AG09309 (cell line): ENCODE data around the gene PAFAH1B1.

Source experiments
- DNase-seq: peaks from one replicate; pipeline ENCODE4 v3.0.0-alpha.2; 2010; ENCODE audit warnings: low read depth
- H3K4me3 ChIP-seq: 2 replicates; pipeline ENCODE4 v1.5.1; 2011; ENCODE audit warnings: mild to moderate bottlenecking, low read depth, low read length, moderate library complexity; ENCODE audit not compliant: control insufficient read depth
- CTCF ChIP-seq: IDR thresholded peaks from 2 replicates; pipeline ENCODE4 v1.5.1; 2011; ENCODE audit warnings: mild to moderate bottlenecking, low read depth, low read length, inconsistent platforms; ENCODE audit not compliant: insufficient read depth, control insufficient read depth; ENCODE audit errors: missing control alignments

The PAFAH1B1 gene

GRCh38 chr17:2723997-2724783 is 130.7 kb downstream of the PAFAH1B1 start:
- TF ChIP-seq CTCF = no peak
- DNase-seq = no peak
- H3K4me3 ChIP-seq = no peak overlapping the region

- DNase-seq = no peak
- TF ChIP-seq CTCF = no peak
- no peak overlapping the region for H3K4me3 ChIP-seq
These were observed 131.3 kb downstream of the PAFAH1B1 start for GRCh38 chr17:2724784-2725164.

GRCh38 chr17:2730764-2731353 is 137.4 kb downstream of the PAFAH1B1 start:
- TF ChIP-seq CTCF = no peak

GRCh38 chr17:2731807-2732206 is 138.4 kb downstream of the PAFAH1B1 start:
- TF ChIP-seq CTCF = no peak
- no peak overlapping the region for H3K4me3 ChIP-seq
- no peak for DNase-seq

More at GRCh38 chr17:2730764-2731353, 137.4 kb downstream of the PAFAH1B1 start:
- DNase-seq = no peak
- no peak overlapping the region for H3K4me3 ChIP-seq

GRCh38 chr17:2734939-2735338 is 141.5 kb downstream of the PAFAH1B1 start:
- H3K4me3 ChIP-seq = no peak overlapping the region
- DNase-seq = no peak
- no peak for TF ChIP-seq CTCF
